DND-41 (cell line): ENCODE results near the gene SMARCA4.

ENCODE experiments used
- EZH2 ChIP-seq: IDR thresholded peaks from 3 replicates; pipeline ENCODE4 v1.6.1; 2012; ENCODE audit warnings: borderline replicate concordance, low read depth, mild to moderate bottlenecking, moderate library complexity, low read length, inconsistent platforms; ENCODE audit not compliant: severe bottlenecking
- TF ChIP-seq, protein P1 (sequence below): IDR thresholded peaks from 2 replicates; pipeline ENCODE4 v1.5.1; 2012; ENCODE audit warnings: borderline replicate concordance, low read length, moderate library complexity, mild to moderate bottlenecking; ENCODE audit not compliant: poor library complexity, severe bottlenecking; ENCODE audit errors: extremely low read depth

GRCh38 chr19:11033763-11034162 lies 72.9 kb downstream of the SMARCA4 start:
- no peak for TF ChIP-seq EZH2
- TF ChIP-seq, protein P1, sequence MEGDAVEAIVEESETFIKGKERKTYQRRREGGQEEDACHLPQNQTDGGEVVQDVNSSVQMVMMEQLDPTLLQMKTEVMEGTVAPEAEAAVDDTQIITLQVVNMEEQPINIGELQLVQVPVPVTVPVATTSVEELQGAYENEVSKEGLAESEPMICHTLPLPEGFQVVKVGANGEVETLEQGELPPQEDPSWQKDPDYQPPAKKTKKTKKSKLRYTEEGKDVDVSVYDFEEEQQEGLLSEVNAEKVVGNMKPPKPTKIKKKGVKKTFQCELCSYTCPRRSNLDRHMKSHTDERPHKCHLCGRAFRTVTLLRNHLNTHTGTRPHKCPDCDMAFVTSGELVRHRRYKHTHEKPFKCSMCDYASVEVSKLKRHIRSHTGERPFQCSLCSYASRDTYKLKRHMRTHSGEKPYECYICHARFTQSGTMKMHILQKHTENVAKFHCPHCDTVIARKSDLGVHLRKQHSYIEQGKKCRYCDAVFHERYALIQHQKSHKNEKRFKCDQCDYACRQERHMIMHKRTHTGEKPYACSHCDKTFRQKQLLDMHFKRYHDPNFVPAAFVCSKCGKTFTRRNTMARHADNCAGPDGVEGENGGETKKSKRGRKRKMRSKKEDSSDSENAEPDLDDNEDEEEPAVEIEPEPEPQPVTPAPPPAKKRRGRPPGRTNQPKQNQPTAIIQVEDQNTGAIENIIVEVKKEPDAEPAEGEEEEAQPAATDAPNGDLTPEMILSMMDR, result no peak
